Duodenal mucosa (tissue), 2 donors: ENCODE measurements around the gene VPS13C.

Source experiments
- H3K27ac ChIP-seq: one replicate; pipeline ENCODE4 v1.7.0; 2013; ENCODE audit warnings: low read depth, low read length
- H3K27me3 ChIP-seq, 2 donors: one replicate each; pipeline ENCODE4 v1.7.0; 2013; ENCODE audit warnings: low read length in 2 of 2, control low read depth in 1 of 2; ENCODE audit not compliant: insufficient read depth in 2 of 2, control insufficient read depth in 1 of 2
- H3K36me3 ChIP-seq, 2 donors: one replicate each; pipeline ENCODE4 v1.7.0; 2013; ENCODE audit warnings: low read length in 2 of 2, control low read depth in 1 of 2; ENCODE audit not compliant: insufficient read depth in 2 of 2, control insufficient read depth in 1 of 2
- H3K4me1 ChIP-seq, 2 donors: one replicate each; pipeline ENCODE4 v1.7.0; 2013; ENCODE audit warnings: low read length in 2 of 2, control low read depth in 1 of 2; ENCODE audit not compliant: insufficient read depth in 2 of 2, control insufficient read depth in 1 of 2
- H3K4me3 ChIP-seq, 2 donors: one replicate each; pipeline ENCODE4 v1.7.0; 2013; ENCODE audit warnings: low read length in 2 of 2, low read depth in 1 of 2
- H3K9ac ChIP-seq, 2 donors: one replicate each; pipeline ENCODE4 v1.7.0; 2013; ENCODE audit warnings: low read length in 2 of 2, low read depth in 1 of 2
- H3K9me3 ChIP-seq, 2 donors: one replicate each; pipeline ENCODE4 v1.7.0; 2013; ENCODE audit warnings: low read length in 2 of 2, control low read depth in 1 of 2; ENCODE audit not compliant: control insufficient read depth in 1 of 2

VPS13C gene

GRCh38 chr15:61828860-61829513 is 231.3 kb downstream of the VPS13C start:
- Histone ChIP-seq H3K9ac (no peak overlapping the region), H3K36me3 (no peaks in the 10 kb centered on the region), H3K27me3 (peaks cover 0 to 2% of the 10 kb centered on the region in 2 donors), H3K4me3 (no peak overlapping the region), H3K9me3 (no peaks in the 10 kb centered on the region), H3K27ac (no peak overlapping the region), H3K4me1 (no peaks in the 10 kb centered on the region)

- Histone ChIP-seq H3K9me3 (no peaks in the 10 kb centered on the region), H3K27me3 (peaks cover 0 to 2% of the 10 kb centered on the region in 2 donors), H3K36me3 (no peaks in the 10 kb centered on the region), H3K27ac (no peak overlapping the region), H3K9ac (no peak overlapping the region), H3K4me3 (no peak overlapping the region), H3K4me1 (no peaks in the 10 kb centered on the region)
Measured at GRCh38 chr15:61828008-61828407, 232.2 kb downstream of the VPS13C start.

GRCh38 chr15:61827131-61827530 is 233.1 kb downstream of the VPS13C start:
- Histone ChIP-seq H3K36me3 (no peaks in the 10 kb centered on the region), H3K4me1 (no peaks in the 10 kb centered on the region), H3K9ac (no peak overlapping the region), H3K9me3 (no peaks in the 10 kb centered on the region), H3K27ac (no peak overlapping the region), H3K27me3 (peaks cover 0 to 2% of the 10 kb centered on the region in 2 donors), H3K4me3 (no peak overlapping the region)

GRCh38 chr15:61824291-61824690 is 236.0 kb downstream of the VPS13C start:
- Histone ChIP-seq H3K4me1 (no peaks in the 10 kb centered on the region), H3K9me3 (no peaks in the 10 kb centered on the region), H3K9ac (no peak overlapping the region), H3K4me3 (no peak overlapping the region), H3K27me3 (peaks cover 0 to 2% of the 10 kb centered on the region in 2 donors), H3K27ac (no peak overlapping the region), H3K36me3 (no peaks in the 10 kb centered on the region)

GRCh38 chr15:61822511-61822910 is 237.7 kb downstream of the VPS13C start:
- Histone ChIP-seq H3K36me3 (no peaks in the 10 kb centered on the region), H3K4me3 (no peak overlapping the region), H3K27me3 (peaks cover 0 to 2% of the 10 kb centered on the region in 2 donors), H3K4me1 (no peaks in the 10 kb centered on the region), H3K9me3 (no peaks in the 10 kb centered on the region), H3K27ac (no peak overlapping the region), H3K9ac (no peak overlapping the region)

- peaks cover 0 to 2% of the 10 kb centered on the region in 2 donors for H3K27me3 ChIP-seq
- H3K9ac ChIP-seq = no peak overlapping the region
- no peak overlapping the region for H3K4me3 ChIP-seq
- no peaks in the 10 kb centered on the region for H3K9me3 ChIP-seq
- H3K36me3 ChIP-seq = no peaks in the 10 kb centered on the region
- H3K4me1 ChIP-seq = no peaks in the 10 kb centered on the region
- H3K27ac ChIP-seq = no peak overlapping the region
Measured at GRCh38 chr15:61820951-61821350, 239.3 kb downstream of the VPS13C start.

- Histone ChIP-seq H3K27ac (no peak overlapping the region), H3K27me3 (peaks cover 0 to 2% of the 10 kb centered on the region in 2 donors)
Measured at GRCh38 chr15:61820212-61820611, 240.0 kb downstream of the VPS13C start.

GRCh38 chr15:61819386-61819785 is 240.9 kb downstream of the VPS13C start:
- H3K36me3 ChIP-seq = no peaks in the 10 kb centered on the region
- H3K27me3 ChIP-seq = no peaks in the 10 kb centered on the region
- H3K4me1 ChIP-seq = no peaks in the 10 kb centered on the region
- no peak overlapping the region for H3K27ac ChIP-seq
- H3K9me3 ChIP-seq = no peaks in the 10 kb centered on the region
- no peak overlapping the region for H3K4me3 ChIP-seq
- no peak overlapping the region for H3K9ac ChIP-seq

More at GRCh38 chr15:61820212-61820611, 240.0 kb downstream of the VPS13C start:
- Histone ChIP-seq H3K9me3 (no peaks in the 10 kb centered on the region), H3K9ac (no peak overlapping the region), H3K36me3 (no peaks in the 10 kb centered on the region), H3K4me1 (no peaks in the 10 kb centered on the region), H3K4me3 (no peak overlapping the region)

GRCh38 chr15:61818801-61819200 is 241.4 kb downstream of the VPS13C start:
- H3K36me3 ChIP-seq = no peaks in the 10 kb centered on the region
- no peak overlapping the region for H3K4me3 ChIP-seq
- no peaks in the 10 kb centered on the region for H3K27me3 ChIP-seq
- no peaks in the 10 kb centered on the region for H3K9me3 ChIP-seq
- no peak overlapping the region for H3K9ac ChIP-seq
- no peaks in the 10 kb centered on the region for H3K4me1 ChIP-seq
- no peak overlapping the region for H3K27ac ChIP-seq

GRCh38 chr15:61816856-61817255 is 243.4 kb downstream of the VPS13C start:
- Histone ChIP-seq H3K9ac (no peak overlapping the region), H3K27ac (no peak overlapping the region), H3K36me3 (no peaks in the 10 kb centered on the region), H3K4me3 (no peak overlapping the region), H3K4me1 (no peaks in the 10 kb centered on the region), H3K9me3 (no peaks in the 10 kb centered on the region), H3K27me3 (no peaks in the 10 kb centered on the region)
